Sigmoid colon (tissue), 7 donors: ENCODE results near the gene NRAP. TPM values are rescaled to one million over a fixed set of nuclear protein-coding genes. Genes with fewer than 3 reads are reported as not detected.

ENCODE experiments used
- DNase-seq: peaks from one replicate; pipeline ENCODE4 v3.0.0-alpha.2; 2019
- H3K27ac ChIP-seq, 4 donors: fragments of 200-600 bp; sonication (generic); one replicate each; pipeline ENCODE4 v1.5.1; 2016 to 2019; ENCODE audit warnings: mild to moderate bottlenecking in 1 of 4
- H3K27me3 ChIP-seq, 3 donors: fragments of 200-600 bp; sonication (generic); one replicate each; pipeline ENCODE4 v1.5.1; 2019; ENCODE audit warnings: mild to moderate bottlenecking in 1 of 3
- H3K36me3 ChIP-seq, 4 donors: fragments of 200-600 bp; sonication (generic); one replicate each; pipeline ENCODE4 v1.5.1; 2016 to 2019
- H3K4me1 ChIP-seq, 4 donors: fragments of 200-600 bp; sonication (generic); one replicate each; pipeline ENCODE4 v1.5.1; 2017 to 2019
- H3K4me3 ChIP-seq, 4 donors: fragments of 200-600 bp; sonication (generic); one replicate each; pipeline ENCODE4 v1.5.1; 2017 to 2019; ENCODE audit warnings: mild to moderate bottlenecking in 2 of 4, moderate library complexity in 1 of 4
- H3K9me3 ChIP-seq, 4 donors: fragments of 200-600 bp in 3 of 4; sonication (generic) in 3 of 4; one replicate each; pipeline versions ENCODE4 v1.5.1 to v1.6.1; 2013 to 2019
- EP300 ChIP-seq, 4 donors: sonication (generic); formaldehyde crosslinking; IDR thresholded peaks; one replicate each; pipeline ENCODE4 v1.6.1; 2017; ENCODE audit warnings: antibody characterized with exemption in 4 of 4
- POLR2A ChIP-seq, 2 donors: fragments of 450-650 bp; IDR thresholded peaks; one replicate each; pipeline ENCODE4 v1.6.1; 2016; ENCODE audit warnings: antibody characterized with exemption in 2 of 2, mild to moderate bottlenecking in 2 of 2, moderate library complexity in 2 of 2
- POLR2AphosphoS5 ChIP-seq, 4 donors: sonication (generic); formaldehyde crosslinking; IDR thresholded peaks; one replicate each; pipeline ENCODE4 v1.6.1; 2017; ENCODE audit warnings: antibody characterized with exemption in 4 of 4
- WGBS, 2 donors: extraction: QIAGEN DNeasy Blood & Tissue Kit; methylation state at CpG; one replicate each; pipeline ENCODE4 v1.1.7; 2013; 5-methylcytosine and 5-hydroxymethylcytosine counted together
- intact Hi-C: fragments of 100-400 bp; cut with DNase I; formaldehyde crosslinking; loops from one replicate; pipeline ENCODE4 v1.15.1; 2023
- polyA plus RNA-seq, 3 donors: library from polyadenylated mRNA; stranded (reverse); fragments of 200-250 nt; gene quantifications; one replicate each; pipeline ENCODE4 v1.2.3, GENCODE V29; 2013
- total RNA-seq, 4 donors: library from RNA; depleted of rRNA; stranded (reverse); fragments of >200 nt; gene quantifications; one replicate each; pipeline ENCODE4 v1.1.0, GENCODE V29; 2016
- TF ChIP-seq, protein P1 (sequence below), 4 experiments: fragments of 450-650 bp in 3 of 4; fragments of 200-600 bp in 1 of 4; IDR thresholded peaks; one replicate each; pipeline ENCODE4 v1.5.1; 2016 to 2019; ENCODE audit warnings: antibody characterized with exemption in 4 of 4, mild to moderate bottlenecking in 3 of 4, moderate library complexity in 2 of 4
- donor health status: healthy with polysubstance abuse.
- donor health status: Bipolar disorder and iron deficiency.
- donor health status: healthy.

Gene NRAP
- total and polyA plus RNA-seq, 7 donors = 0.41 to 1.2 (median 0.46) TPM; not detected in 4

DNA sequence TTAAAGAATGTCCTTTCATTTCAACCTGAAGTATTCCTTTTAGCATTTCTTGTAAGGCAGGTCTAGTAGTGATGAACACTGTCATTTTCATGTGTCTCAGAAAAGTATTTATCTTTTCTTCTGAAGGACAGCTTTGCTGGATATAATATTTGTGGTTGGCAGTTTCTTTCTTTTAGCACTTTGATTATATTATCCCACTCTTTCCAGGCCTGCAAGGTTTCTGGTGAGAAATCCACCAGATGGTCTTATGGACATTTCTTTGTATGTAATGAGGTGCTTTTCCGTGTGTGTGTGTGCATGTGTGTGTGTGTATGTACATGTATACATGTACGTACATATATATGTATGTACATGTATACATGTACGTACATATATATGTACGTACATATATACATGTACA, 23.2 kb upstream of the NRAP start:
- intact Hi-C loops = no loop called here
- H3K27ac ChIP-seq = no peak overlapping the region
- no peaks in the 10 kb centered on the region for H3K27me3 ChIP-seq
- H3K4me3 ChIP-seq = no peak overlapping the region
- peaks cover 0 to 4% (median 0%) of the 10 kb centered on the region in 4 donors for H3K9me3 ChIP-seq
- peaks cover 0 to 4% (median under 1%) of the 10 kb centered on the region in 4 donors for H3K36me3 ChIP-seq
- peaks cover 0 to 5% (median 1%) of the 10 kb centered on the region in 4 donors for H3K4me1 ChIP-seq
- WGBS, 2 donors = 95 to 97% methylated on average over 4 of the region's 4 CpGs
- TF ChIP-seq POLR2A (IDR thresholded peaks at IDR 0.05) (no peak), EP300 (IDR thresholded peaks at IDR 0.05) (no peak), POLR2AphosphoS5 (IDR thresholded peaks at IDR 0.05) (no peak)
- TF ChIP-seq, protein P1, sequence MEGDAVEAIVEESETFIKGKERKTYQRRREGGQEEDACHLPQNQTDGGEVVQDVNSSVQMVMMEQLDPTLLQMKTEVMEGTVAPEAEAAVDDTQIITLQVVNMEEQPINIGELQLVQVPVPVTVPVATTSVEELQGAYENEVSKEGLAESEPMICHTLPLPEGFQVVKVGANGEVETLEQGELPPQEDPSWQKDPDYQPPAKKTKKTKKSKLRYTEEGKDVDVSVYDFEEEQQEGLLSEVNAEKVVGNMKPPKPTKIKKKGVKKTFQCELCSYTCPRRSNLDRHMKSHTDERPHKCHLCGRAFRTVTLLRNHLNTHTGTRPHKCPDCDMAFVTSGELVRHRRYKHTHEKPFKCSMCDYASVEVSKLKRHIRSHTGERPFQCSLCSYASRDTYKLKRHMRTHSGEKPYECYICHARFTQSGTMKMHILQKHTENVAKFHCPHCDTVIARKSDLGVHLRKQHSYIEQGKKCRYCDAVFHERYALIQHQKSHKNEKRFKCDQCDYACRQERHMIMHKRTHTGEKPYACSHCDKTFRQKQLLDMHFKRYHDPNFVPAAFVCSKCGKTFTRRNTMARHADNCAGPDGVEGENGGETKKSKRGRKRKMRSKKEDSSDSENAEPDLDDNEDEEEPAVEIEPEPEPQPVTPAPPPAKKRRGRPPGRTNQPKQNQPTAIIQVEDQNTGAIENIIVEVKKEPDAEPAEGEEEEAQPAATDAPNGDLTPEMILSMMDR (IDR thresholded peaks at IDR 0.05) = no peak
- DNase-seq = no peak

GRCh38 chr10:113686028-113686427, 22.2 kb upstream of the NRAP start:
- peaks cover 0 to 15% (median 10%) of the 10 kb centered on the region in 4 donors for H3K4me1 ChIP-seq
- intact Hi-C loops = no loop called here
- TF ChIP-seq EP300 (IDR thresholded peaks at IDR 0.05) (no peak), POLR2A (IDR thresholded peaks at IDR 0.05) (no peak), POLR2AphosphoS5 (IDR thresholded peaks at IDR 0.05) (no peak)
- TF ChIP-seq, protein P1 (IDR thresholded peaks at IDR 0.05) = no peak
- no peak overlapping the region for H3K27ac ChIP-seq
- H3K9me3 ChIP-seq = peaks cover 0 to 4% (median 0%) of the 10 kb centered on the region in 4 donors
- no peaks in the 10 kb centered on the region for H3K36me3 ChIP-seq
- no peak overlapping the region for H3K4me3 ChIP-seq
- WGBS, 2 donors = 49 to 82% methylated on average over 3 of the region's 3 CpGs
- DNase-seq = no peak
- H3K27me3 ChIP-seq = no peaks in the 10 kb centered on the region

DNA sequence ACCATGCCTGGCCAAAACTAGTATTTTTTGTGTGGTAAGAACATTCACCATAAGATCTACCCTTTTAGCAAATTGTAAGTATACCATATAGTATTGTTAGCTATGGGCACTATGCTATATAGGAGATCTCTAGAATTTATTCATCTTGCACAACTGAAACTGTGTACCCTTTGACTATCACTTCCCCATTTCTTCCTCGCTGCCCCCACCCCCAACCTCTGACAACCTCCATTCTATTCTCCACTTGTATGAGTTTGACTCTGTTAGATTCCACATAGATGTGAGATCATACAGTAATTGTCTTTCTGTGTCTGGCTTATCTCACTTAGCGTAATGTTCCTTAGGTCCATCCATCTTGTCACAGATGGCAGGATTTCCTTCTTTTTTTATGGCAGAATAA, 19.5 kb upstream of the NRAP start:
- Histone ChIP-seq H3K27ac (no peak overlapping the region), H3K9me3 (peaks cover 0 to 4% (median 0%) of the 10 kb centered on the region in 4 donors), H3K27me3 (no peaks in the 10 kb centered on the region), H3K4me3 (no peak overlapping the region), H3K36me3 (no peaks in the 10 kb centered on the region), H3K4me1 (peaks cover 2 to 22% (median 17%) of the 10 kb centered on the region in 4 donors)
- no peak for DNase-seq
- TF ChIP-seq, protein P1 (IDR thresholded peaks at IDR 0.05) = no peak
- TF ChIP-seq EP300 (IDR thresholded peaks at IDR 0.05) (no peak), POLR2AphosphoS5 (IDR thresholded peaks at IDR 0.05) (no peak), POLR2A (IDR thresholded peaks at IDR 0.05) (no peak)
- intact Hi-C loops = loop anchor here (5.0 kb wide), 2 partner anchors 169 to 489 kb away; partner anchors contain the start of genes CCDC186, DCLRE1A and NHLRC2
- 85 to 92% methylated on average over 2 of the region's 2 CpGs for WGBS, 2 donors

GRCh38 chr10:113681533-113682470, 18.0 kb upstream of the NRAP start:
- Histone ChIP-seq H3K27ac (peak overlapping the region in 3 of 4 donors; percentile 96 to 97 (median 96)), H3K4me1 (peaks cover 2 to 22% (median 17%) of the 10 kb centered on the region in 4 donors), H3K9me3 (peaks cover 0 to 4% (median 0%) of the 10 kb centered on the region in 4 donors), H3K36me3 (no peaks in the 10 kb centered on the region), H3K4me3 (no peak overlapping the region), H3K27me3 (no peaks in the 10 kb centered on the region)
- no peak for TF ChIP-seq POLR2A (IDR thresholded peaks at IDR 0.05)
- TF ChIP-seq POLR2AphosphoS5 (IDR thresholded peaks at IDR 0.05) = no peak
- TF ChIP-seq, protein P1 (IDR thresholded peaks at IDR 0.05) = no peak
- no peak for TF ChIP-seq EP300 (IDR thresholded peaks at IDR 0.05)
- 69 to 80% methylated on average over 5 of the region's 5 CpGs for WGBS, 2 donors
- intact Hi-C loops = loop anchor here (5.0 kb wide), 2 partner anchors 170 to 490 kb away; partner anchors contain the start of genes CCDC186, DCLRE1A and NHLRC2
- no peak for DNase-seq
